Esophagus muscularis mucosa (tissue), 4 donors: ENCODE results near the gene JUND. TPM values are rescaled to one million over a fixed set of nuclear protein-coding genes. Genes with fewer than 3 reads are reported as not detected.

Experiments
- DNase-seq: peaks from one replicate; pipeline ENCODE4 v3.0.0-alpha.2; 2017; ENCODE audit errors: extremely low spot score
- H3K27ac ChIP-seq, 4 donors: fragments of 200-600 bp; sonication (generic); replicated peaks in 1 of 4; 1 replicate in 3 of 4; 2 replicates in 1 of 4; pipeline ENCODE4 v1.5.1; 2016 to 2019; ENCODE audit warnings: mild to moderate bottlenecking in 1 of 4
- H3K27me3 ChIP-seq, 4 donors: fragments of 200-600 bp; sonication (generic); one replicate each; pipeline versions ENCODE4 v1.5.1 to v1.6.0; 2016 to 2019
- H3K36me3 ChIP-seq, 4 donors: fragments of 200-600 bp; sonication (generic); one replicate each; pipeline ENCODE4 v1.5.1; 2016 to 2019
- H3K4me1 ChIP-seq, 4 donors: fragments of 200-600 bp; sonication (generic); one replicate each; pipeline ENCODE4 v1.5.1; 2016 to 2019
- H3K4me3 ChIP-seq, 4 donors: fragments of 200-600 bp; sonication (generic); 1 replicate in 2 of 4; 2 replicates in 2 of 4; pipeline ENCODE4 v1.5.1; 2016 to 2019; ENCODE audit warnings: mild to moderate bottlenecking in 4 of 4, moderate library complexity in 1 of 4
- H3K9me3 ChIP-seq, 4 donors: fragments of 200-600 bp; sonication (generic); 1 replicate in 3 of 4; 2 replicates in 1 of 4; pipeline ENCODE4 v1.5.1; 2016 to 2019
- EP300 ChIP-seq: sonication (generic); formaldehyde crosslinking; IDR thresholded peaks from one replicate; pipeline ENCODE4 v1.6.1; 2017; ENCODE audit warnings: antibody characterized with exemption
- POLR2A ChIP-seq: fragments of 450-650 bp; IDR thresholded peaks from one replicate; pipeline ENCODE4 v1.6.1; 2017; ENCODE audit warnings: antibody characterized with exemption, moderate library complexity, mild to moderate bottlenecking, low read depth
- POLR2AphosphoS5 ChIP-seq, 2 donors: sonication (generic); formaldehyde crosslinking; IDR thresholded peaks; one replicate each; pipeline ENCODE4 v1.6.1; 2017; ENCODE audit warnings: antibody characterized with exemption in 2 of 2
- WGBS: methylation state at CpG from one replicate; pipeline ENCODE4 v1.1.5; 2018; 5-methylcytosine and 5-hydroxymethylcytosine counted together
- intact Hi-C: fragments of 100-400 bp; cut with DNase I; formaldehyde crosslinking; loops from one replicate; pipeline ENCODE4 v1.15.1; 2023
- total RNA-seq, 4 donors: library from RNA; depleted of rRNA; stranded (reverse); fragments of >200 nt; gene quantifications; one replicate each; pipeline versions ENCODE4 v1.1.0 to v1.2.1, GENCODE V29; 2016
- TF ChIP-seq, protein P1 (sequence below), 3 experiments: fragments of 200-600 bp in 2 of 3; fragments of 450-650 bp in 1 of 3; sonication (generic) in 2 of 3; IDR thresholded peaks; one replicate each; pipeline ENCODE4 v1.5.1; 2017 to 2019; ENCODE audit warnings: antibody characterized with exemption in 3 of 3, mild to moderate bottlenecking in 2 of 3, moderate library complexity in 1 of 3

JUND gene
- total RNA-seq, 4 donors from 2014 or later = 325 to 457 (median 403) TPM

- Histone ChIP-seq H3K36me3 (peaks cover 4 to 20% (median 12%) of the 10 kb centered on the region in 4 donors), H3K27ac (peak overlapping the region; percentile 98 to 100 (median 100)), H3K4me1 (peaks cover 29 to 42% (median 34%) of the 10 kb centered on the region in 4 donors), H3K4me3 (peak overlapping the region; percentile 53 to 69 (median 65)), H3K9me3 (no peaks in the 10 kb centered on the region), H3K27me3 (no peaks in the 10 kb centered on the region)
- TF ChIP-seq EP300 = no peak
- 54% methylated on average over 4 of the region's 4 CpGs for WGBS
- intact Hi-C loops = no loop called here
- DNase-seq = no peak
These were observed 1.3 kb upstream of the JUND start for GRCh38 chr19:18282788-18283141.

DNA sequence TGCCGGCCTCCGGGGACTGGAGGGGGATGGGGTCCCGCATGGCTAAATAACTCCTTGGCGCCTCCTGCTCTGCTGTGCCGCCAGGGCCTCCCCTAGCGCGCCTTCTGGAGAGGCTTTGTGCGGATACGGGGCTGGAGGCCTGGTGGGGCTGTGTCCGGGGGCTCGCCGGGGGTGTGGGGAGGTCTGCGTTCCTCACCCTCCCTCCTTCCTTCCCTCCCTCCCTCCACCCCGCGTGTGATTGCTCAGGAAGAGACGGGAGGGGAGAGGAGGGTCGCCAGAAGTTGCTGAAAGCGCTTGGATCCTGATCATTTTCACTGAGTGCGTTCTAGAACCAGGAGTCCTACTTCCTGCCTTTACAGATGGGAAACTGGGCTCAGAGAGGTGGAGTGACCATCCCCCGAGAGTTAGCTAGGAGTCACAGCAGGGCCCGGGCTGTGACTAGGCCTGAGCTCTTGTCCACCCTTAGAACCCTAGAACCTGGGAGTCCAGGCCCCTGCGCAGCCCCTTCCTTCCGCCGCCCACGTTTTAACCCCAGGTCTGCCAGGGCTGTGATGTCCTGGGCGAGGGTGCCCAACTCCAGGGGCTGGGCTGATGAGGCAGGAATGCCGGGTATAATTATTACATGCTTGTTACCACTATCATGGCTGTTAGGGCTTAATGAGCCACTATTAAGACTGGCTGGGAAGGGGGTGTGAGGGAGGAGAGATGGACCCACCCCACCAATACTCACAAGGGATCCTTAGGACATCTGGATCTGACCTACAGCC lies 782 bp upstream of the JUND start:
- no peak for TF ChIP-seq EP300
- TF ChIP-seq, protein P1, sequence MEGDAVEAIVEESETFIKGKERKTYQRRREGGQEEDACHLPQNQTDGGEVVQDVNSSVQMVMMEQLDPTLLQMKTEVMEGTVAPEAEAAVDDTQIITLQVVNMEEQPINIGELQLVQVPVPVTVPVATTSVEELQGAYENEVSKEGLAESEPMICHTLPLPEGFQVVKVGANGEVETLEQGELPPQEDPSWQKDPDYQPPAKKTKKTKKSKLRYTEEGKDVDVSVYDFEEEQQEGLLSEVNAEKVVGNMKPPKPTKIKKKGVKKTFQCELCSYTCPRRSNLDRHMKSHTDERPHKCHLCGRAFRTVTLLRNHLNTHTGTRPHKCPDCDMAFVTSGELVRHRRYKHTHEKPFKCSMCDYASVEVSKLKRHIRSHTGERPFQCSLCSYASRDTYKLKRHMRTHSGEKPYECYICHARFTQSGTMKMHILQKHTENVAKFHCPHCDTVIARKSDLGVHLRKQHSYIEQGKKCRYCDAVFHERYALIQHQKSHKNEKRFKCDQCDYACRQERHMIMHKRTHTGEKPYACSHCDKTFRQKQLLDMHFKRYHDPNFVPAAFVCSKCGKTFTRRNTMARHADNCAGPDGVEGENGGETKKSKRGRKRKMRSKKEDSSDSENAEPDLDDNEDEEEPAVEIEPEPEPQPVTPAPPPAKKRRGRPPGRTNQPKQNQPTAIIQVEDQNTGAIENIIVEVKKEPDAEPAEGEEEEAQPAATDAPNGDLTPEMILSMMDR (IDR thresholded peaks at IDR 0.05) = peak in 1 of 3 experiments; percentile 37
- TF ChIP-seq POLR2A = peak; percentile 66
- TF ChIP-seq POLR2AphosphoS5 (IDR thresholded peaks at IDR 0.05) = peak in 1 of 2 donors; percentile 95
- intact Hi-C loops = no loop called here
- Histone ChIP-seq H3K36me3 (peaks cover 4 to 20% (median 12%) of the 10 kb centered on the region in 4 donors), H3K27me3 (no peaks in the 10 kb centered on the region), H3K4me1 (peaks cover 34 to 48% (median 39%) of the 10 kb centered on the region in 4 donors), H3K9me3 (no peaks in the 10 kb centered on the region), H3K4me3 (peak overlapping the region; percentile 53 to 69 (median 65)), H3K27ac (peak overlapping the region; percentile 98 to 100 (median 100))
- DNase-seq = peak; percentile 98
- WGBS = 4% methylated on average over 14 of the region's 27 CpGs

DNA sequence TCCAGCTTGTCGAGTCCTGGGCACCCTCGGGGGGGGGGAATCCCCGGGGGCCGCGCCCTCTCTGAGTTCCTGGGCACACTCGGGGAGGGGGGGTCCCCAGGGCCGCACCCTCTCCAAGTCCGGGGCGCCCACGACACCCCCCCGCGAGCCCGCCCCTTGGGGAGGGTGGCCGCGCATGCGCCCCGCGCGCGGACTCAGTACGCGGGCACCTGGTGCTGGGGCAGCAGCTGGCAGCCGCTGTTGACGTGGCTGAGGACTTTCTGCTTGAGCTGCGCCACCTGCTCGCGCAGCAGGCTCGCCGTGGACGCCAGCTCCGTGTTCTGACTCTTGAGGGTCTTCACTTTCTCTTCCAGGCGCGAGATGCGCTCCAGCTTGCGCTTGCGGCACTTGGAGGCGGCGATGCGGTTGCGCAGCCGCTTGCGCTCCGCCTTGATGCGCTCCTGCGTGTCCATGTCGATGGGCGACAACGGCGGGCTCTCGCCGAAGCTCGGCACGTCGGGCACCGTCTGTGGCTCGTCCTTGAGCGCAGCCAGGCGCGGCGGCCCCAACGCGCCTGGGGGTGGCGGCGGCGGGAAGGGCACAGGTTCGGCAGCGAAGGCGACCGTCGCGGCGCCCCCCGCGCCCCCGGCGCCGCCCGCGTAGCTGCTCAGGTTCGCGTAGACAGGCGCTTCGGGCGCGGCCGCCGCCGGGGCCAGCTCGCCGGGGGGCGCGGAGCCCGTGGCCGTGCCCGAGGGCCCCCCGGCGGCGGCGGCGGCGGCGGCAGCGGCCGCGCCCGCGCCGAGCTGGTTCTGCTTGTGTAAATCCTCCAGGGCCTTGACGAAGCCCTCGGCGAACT lies 958 bp downstream of the JUND start:
- Histone ChIP-seq H3K4me3 (peak overlapping the region; percentile 86 to 100 (median 99)), H3K36me3 (peaks cover 4 to 22% (median 15%) of the 10 kb centered on the region in 4 donors), H3K27ac (peak overlapping the region; percentile 99 to 100 (median 100)), H3K27me3 (no peaks in the 10 kb centered on the region), H3K9me3 (no peaks in the 10 kb centered on the region), H3K4me1 (peaks cover 46 to 64% (median 56%) of the 10 kb centered on the region in 4 donors)
- intact Hi-C loops = no loop called here
- TF ChIP-seq, protein P1 (IDR thresholded peaks at IDR 0.05) = no peak
- TF ChIP-seq POLR2A = peak; percentile 96
- TF ChIP-seq POLR2AphosphoS5 (IDR thresholded peaks at IDR 0.05) = peak; percentile 99
- DNase-seq = no peak
- under 1% methylated on average over 38 of the region's 111 CpGs for WGBS

DNA sequence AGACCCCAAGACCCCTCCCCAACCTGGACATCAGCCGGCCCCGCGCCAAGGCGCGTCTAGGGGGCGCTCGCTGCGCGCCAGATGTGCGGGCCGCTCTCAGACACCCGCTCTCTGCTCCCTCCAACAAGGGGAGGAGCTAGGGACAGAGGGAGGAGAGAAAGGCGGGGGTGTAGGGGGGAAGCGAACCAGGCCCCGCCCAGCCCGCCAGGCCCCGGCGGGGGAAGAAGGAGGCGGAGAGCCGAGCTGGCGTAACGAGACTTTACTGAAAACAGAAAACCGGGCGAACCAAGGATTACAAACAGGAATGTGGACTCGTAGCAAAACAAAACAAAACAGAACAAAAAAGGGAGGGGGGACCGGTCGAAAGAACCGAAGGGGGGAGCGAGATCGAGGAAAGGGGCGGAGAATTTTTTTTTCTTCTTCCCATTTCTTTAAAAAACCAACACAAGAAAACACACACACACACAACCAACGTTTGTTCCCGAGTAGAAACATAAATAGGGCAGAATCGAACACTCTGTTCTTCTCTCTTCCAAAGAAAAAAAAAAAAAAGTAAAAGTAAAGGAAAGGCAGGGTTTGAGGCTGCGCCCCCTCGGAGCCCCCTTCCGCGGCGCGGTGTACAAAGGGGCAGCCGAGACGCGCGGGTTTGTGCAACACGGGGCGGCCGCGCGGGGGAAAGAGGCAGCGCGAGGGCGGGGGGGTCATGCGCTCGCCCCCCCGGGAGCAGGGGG lies 1.7 kb downstream of the JUND start:
- Histone ChIP-seq H3K4me1 (peaks cover 54 to 64% (median 63%) of the 10 kb centered on the region in 4 donors), H3K36me3 (peaks cover 4 to 22% (median 15%) of the 10 kb centered on the region in 4 donors), H3K9me3 (no peaks in the 10 kb centered on the region), H3K27me3 (no peaks in the 10 kb centered on the region), H3K27ac (peak overlapping the region; percentile 99 to 100 (median 100)), H3K4me3 (peak overlapping the region; percentile 86 to 100 (median 99))
- WGBS = under 1% methylated on average over 52 of the region's 55 CpGs
- TF ChIP-seq POLR2A (peak; percentile 93), EP300 (no peak), POLR2AphosphoS5 (IDR thresholded peaks at IDR 0.05) (peak; percentile 98 to 99)
- TF ChIP-seq, protein P1 (IDR thresholded peaks at IDR 0.05) = peak; percentile 85 to 99 (median 90)
- DNase-seq = peak; percentile 99
- intact Hi-C loops = loop anchor here (2.0 to 5.0 kb wide), 2 partner anchors 43 to 133 kb away; partner anchors contain the start of gene LSM4
